GM12801 (cell line): ENCODE measurements around the gene ACAD11.

Experiments
- CTCF ChIP-seq: IDR thresholded peaks from one replicate; pipeline ENCODE4 v1.5.1; 2011; ENCODE audit warnings: control low read depth; ENCODE audit not compliant: insufficient read length; ENCODE audit errors: extremely low read depth

The ACAD11 gene

GRCh38 chr3:132519914-132520313 is 139.7 kb downstream of the ACAD11 start:
- no peak for TF ChIP-seq CTCF

- TF ChIP-seq CTCF, result no peak
Observed at GRCh38 chr3:132517311-132517710, 142.3 kb downstream of the ACAD11 start.

- no peak for TF ChIP-seq CTCF
Observed at GRCh38 chr3:132513057-132513456, 146.6 kb downstream of the ACAD11 start.

- no peak for TF ChIP-seq CTCF
Observed at GRCh38 chr3:132509506-132509905, 150.1 kb downstream of the ACAD11 start.

- no peak for TF ChIP-seq CTCF
Observed at GRCh38 chr3:132509096-132509495, 150.5 kb downstream of the ACAD11 start.
